ENCODE measurements around the gene ACTMAP. TPM values are rescaled to one million over a fixed set of nuclear protein-coding genes. Genes with fewer than 3 reads are reported as not detected.

Gene ACTMAP
- total RNA-seq, 1 experiment from 2014 or later, result 16.8 TPM

DNA sequence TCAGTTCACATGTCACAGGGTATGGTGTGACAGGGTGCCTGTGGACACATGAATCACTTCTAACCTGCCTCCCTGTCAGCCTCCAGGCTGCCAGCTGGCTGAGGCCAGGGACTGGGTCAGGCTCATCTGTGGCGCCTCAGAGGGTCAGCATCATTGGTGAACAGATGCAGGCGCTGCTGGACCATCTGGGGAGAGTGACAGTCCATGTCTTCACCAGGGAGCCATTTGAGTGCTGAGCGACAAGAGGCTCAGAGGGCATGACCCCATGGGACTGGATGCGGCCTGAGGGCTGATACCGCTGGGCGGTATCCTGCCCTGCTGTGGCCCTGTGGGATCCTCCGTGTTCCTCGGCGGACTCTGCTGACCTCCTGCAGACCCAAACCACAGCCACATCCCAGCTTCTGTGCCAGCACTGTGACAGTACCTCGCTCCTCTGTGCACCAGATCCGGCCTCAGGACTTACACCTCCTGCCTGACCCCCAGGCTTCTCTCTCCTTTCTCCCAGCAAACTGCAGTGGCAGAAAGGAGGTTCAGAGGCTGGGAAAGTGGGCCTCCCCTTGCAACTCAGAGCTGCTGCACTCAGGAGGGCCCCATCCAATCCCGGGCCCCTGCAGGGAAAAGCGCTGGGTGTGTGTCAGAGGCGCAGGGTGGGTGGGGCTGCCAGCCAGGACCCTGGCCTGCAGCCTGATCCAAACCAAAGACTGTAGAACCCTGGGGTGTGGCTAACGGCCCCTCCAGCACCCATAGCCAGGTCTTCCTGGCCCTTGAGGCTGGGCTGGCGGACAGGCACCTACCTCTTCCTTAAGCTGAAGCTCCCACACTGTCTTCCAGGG lies 10.2 kb downstream of the ACTMAP start:
- H3K36me3 ChIP-seq (ENCODE audit: control insufficient read depth in 1 of 2, insufficient read depth in 2 of 2, low read length in 2 of 2), result peaks cover 2 to 7% of the 10 kb centered on the region in 2 experiments; a peak in 1 of 4 replicates

More for the DNA sequence above, 10.2 kb downstream of the ACTMAP start:
- no peak overlapping the region for H3K27ac ChIP-seq (ENCODE audit: low read depth, low read length)
- peaks cover 9 to 11% of the 10 kb centered on the region in 2 experiments for H3K4me1 ChIP-seq (ENCODE audit: control insufficient read depth in 1 of 2, insufficient read depth in 2 of 2, low read length in 2 of 2)
- H2AFZ ChIP-seq (ENCODE audit: low read depth, low read length, poor library complexity, severe bottlenecking), result no peak overlapping the region
- intact Hi-C loops (cut with micrococcal nuclease), result no loop called here
- no peak overlapping the region for H3K4me2 ChIP-seq (ENCODE audit: low read length)
- RAD21 ChIA-PET (ENCODE audit: low non-redundant PET in 1 of 2, low total read pairs in 2 of 2, uncharacterized antibody in 2 of 2, unreplicated experiment in 2 of 2), result no interaction called here
- no peak for DNase-seq (ENCODE audit: low read depth, low spot score)
- no TSS peak for BruUV-seq (replicated peaks)
- ATAC-seq, result no peak
- H3K9me3 ChIP-seq (ENCODE audit: control insufficient read depth in 1 of 2, insufficient read depth in 1 of 2, low read depth in 1 of 2, low read length in 2 of 2), result no peaks in the 10 kb centered on the region
- CTCF ChIA-PET, result no interaction called here
- no peak overlapping the region for H3K4me3 ChIP-seq (replicated peaks in 1 of 2; ENCODE audit: low read depth in 1 of 2, low read length in 2 of 2)
- H4K20me1 ChIP-seq (ENCODE audit: insufficient read depth), result no peaks in the 10 kb centered on the region
- POLR2A ChIA-PET, result no interaction called here
- no peaks in the 10 kb centered on the region for H3K9me2 ChIP-seq (ENCODE audit: insufficient read depth)
- TF ChIP-seq, protein P1, sequence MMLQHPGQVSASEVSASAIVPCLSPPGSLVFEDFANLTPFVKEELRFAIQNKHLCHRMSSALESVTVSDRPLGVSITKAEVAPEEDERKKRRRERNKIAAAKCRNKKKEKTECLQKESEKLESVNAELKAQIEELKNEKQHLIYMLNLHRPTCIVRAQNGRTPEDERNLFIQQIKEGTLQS (IDR thresholded peaks at IDR 0.05), result no peak
- TF ChIP-seq TCF7L2 (IDR thresholded peaks at IDR 0.05; ENCODE audit: borderline replicate concordance, extremely low read depth, insufficient read depth, insufficient read length) (no peak), RAD21 (IDR thresholded peaks at IDR 0.05; ENCODE audit: low read depth) (no peak), YY1 (IDR thresholded peaks at IDR 0.05; ENCODE audit: extremely low read depth, insufficient replicate concordance, low read depth, low read length) (no peak), EZH2 (IDR thresholded peaks at IDR 0.05) (no peak), CBX3 (IDR thresholded peaks at IDR 0.05; ENCODE audit: low read depth) (no peak), ZFX (IDR thresholded peaks at IDR 0.05) (no peak), POLR2AphosphoS5 (IDR thresholded peaks at IDR 0.05; ENCODE audit: low read depth, low read length) (no peak), JUND (IDR thresholded peaks at IDR 0.05) (no peak), EZH2phosphoT487 (IDR thresholded peaks at IDR 0.05; ENCODE audit: borderline replicate concordance) (no peak), ZNF274 (IDR thresholded peaks at IDR 0.05; ENCODE audit: low read depth, low read length) (no peak)
- TF ChIP-seq, protein P2, sequence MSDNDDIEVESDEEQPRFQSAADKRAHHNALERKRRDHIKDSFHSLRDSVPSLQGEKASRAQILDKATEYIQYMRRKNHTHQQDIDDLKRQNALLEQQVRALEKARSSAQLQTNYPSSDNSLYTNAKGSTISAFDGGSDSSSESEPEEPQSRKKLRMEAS (IDR thresholded peaks at IDR 0.05), result no peak
- H3K79me2 ChIP-seq (ENCODE audit: insufficient read depth, low read length), result no peaks in the 10 kb centered on the region
- no peaks in the 10 kb centered on the region for H3K27me3 ChIP-seq (ENCODE audit: insufficient read depth, low read length)
- no peak overlapping the region for H3K9ac ChIP-seq (ENCODE audit: low read length)
